Endothelial cell of umbilical vein (primary cell): Measurements from ENCODE around the gene ARHGAP31. TPM values are rescaled to one million over a fixed set of nuclear protein-coding genes. Genes with fewer than 3 reads are reported as not detected.

Experiments
- BruUV-seq: library from RNA; stranded (reverse); fragments of 400-500 nt; replicated peaks from 2 replicates; lab custom pipeline; 2021; lab: Mats Ljungman, UMichigan
- CTCF ChIA-PET: fragments of 300-600, 350-600 bp; sonication (Branson Sonifier 250); formaldehyde crosslinking; loops from one replicate; lab custom pipeline; 2021; ENCODE audit warnings: antibody characterized with exemption, inconsistent platforms; lab: Charles Lee
- POLR2A ChIA-PET: fragments of 300-600, 350-600 bp; sonication (Branson Sonifier 250); formaldehyde crosslinking; loops from one replicate; lab custom pipeline; 2021; ENCODE audit warnings: antibody characterized with exemption, inconsistent platforms; lab: Charles Lee
- DNase-seq: peaks from one replicate; pipeline ENCODE4 v3.0.0-alpha.2; 2011; ENCODE audit warnings: low read depth, low spot score
- FAIRE-seq: peaks from 2 replicates; lab custom pipeline; 2011; peaks lifted over from hg19 to GRCh38; lab: Jason Lieb, UNC
- H2AFZ ChIP-seq: 2 replicates; pipeline ENCODE4 v1.6.0; 2012; ENCODE audit warnings: low read depth, low read length, control low read depth, inconsistent platforms
- H3K27ac ChIP-seq: 2 replicates; pipeline ENCODE4 v1.5.1; 2011; ENCODE audit warnings: low read depth, mild to moderate bottlenecking, control low read depth, low read length, moderate library complexity; ENCODE audit not compliant: insufficient read depth
- H3K27me3 ChIP-seq, 2 experiments: 2 replicates each; pipeline versions ENCODE4 v1.6.0 to v1.6.1; 2011; ENCODE audit warnings: low read length in 2 of 2, mixed read lengths in 1 of 2; ENCODE audit not compliant: control insufficient read depth in 2 of 2, insufficient read depth in 2 of 2
- H3K36me3 ChIP-seq, 2 experiments: 2 replicates in 1 of 2; 3 replicates in 1 of 2; pipeline ENCODE4 v1.5.1; 2011; ENCODE audit warnings: low read length in 2 of 2, mild to moderate bottlenecking in 1 of 2, moderate library complexity in 1 of 2; ENCODE audit not compliant: control insufficient read depth in 2 of 2, insufficient read depth in 2 of 2; ENCODE audit errors: extremely low read depth in 1 of 2
- H3K4me1 ChIP-seq: 3 replicates; pipeline ENCODE4 v1.5.1; 2011; ENCODE audit warnings: mild to moderate bottlenecking, low read length; ENCODE audit not compliant: control insufficient read depth, insufficient read depth; ENCODE audit errors: extremely low read depth
- H3K4me2 ChIP-seq: 2 replicates; pipeline ENCODE4 v1.6.1; 2011; ENCODE audit warnings: low read length, control low read depth, mixed read lengths; ENCODE audit not compliant: insufficient read depth
- H3K4me3 ChIP-seq, 3 experiments: fragments of 200-600 bp in 1 of 3; sonication (generic), shearing (Covaris generic) in 1 of 3; replicated peaks in 1 of 3; 2 replicates each; pipeline ENCODE4 v1.5.1; 2011 to 2016; ENCODE audit warnings: control low read depth in 3 of 3, low read length in 3 of 3, mild to moderate bottlenecking in 2 of 3, inconsistent platforms in 1 of 3, low read depth in 1 of 3, moderate library complexity in 1 of 3; ENCODE audit not compliant: insufficient read depth in 1 of 3
- H3K79me2 ChIP-seq: 2 replicates; pipeline ENCODE4 v1.6.0; 2012; ENCODE audit warnings: low read length, inconsistent platforms; ENCODE audit not compliant: control insufficient read depth, insufficient read depth
- H3K9ac ChIP-seq: replicated peaks from 2 replicates; pipeline ENCODE3; 2011; ENCODE audit warnings: low read length, control low read depth; ENCODE audit not compliant: insufficient read depth; ENCODE audit errors: extremely low read depth
- H3K9me1 ChIP-seq: replicated peaks from 3 replicates; pipeline ENCODE4 v1.6.0; 2011; ENCODE audit warnings: mild to moderate bottlenecking, low read length; ENCODE audit not compliant: control insufficient read depth, insufficient read depth; ENCODE audit errors: extremely low read depth
- H3K9me3 ChIP-seq: replicated peaks from 2 replicates; pipeline ENCODE4 v1.5.1; 2012; ENCODE audit warnings: low read length, inconsistent platforms; ENCODE audit not compliant: control insufficient read depth, insufficient read depth
- H4K20me1 ChIP-seq: replicated peaks from 2 replicates; pipeline ENCODE3; 2011; ENCODE audit warnings: mild to moderate bottlenecking, low read length; ENCODE audit not compliant: control insufficient read depth, insufficient read depth; ENCODE audit errors: extremely low read depth
- EZH2 ChIP-seq: IDR thresholded peaks from 2 replicates; pipeline ENCODE4 v1.6.1; 2012; ENCODE audit warnings: borderline replicate concordance, low read depth, mild to moderate bottlenecking, moderate library complexity, low read length, inconsistent platforms; ENCODE audit not compliant: severe bottlenecking
- FOS ChIP-seq: IDR thresholded peaks from 2 replicates; pipeline ENCODE4 v1.6.1; 2011; ENCODE audit warnings: mild to moderate bottlenecking, low read length, moderate library complexity, borderline replicate concordance; ENCODE audit not compliant: insufficient read depth
- GATA2 ChIP-seq: IDR thresholded peaks from 2 replicates; pipeline ENCODE4 v1.7.0; 2011; ENCODE audit warnings: low read depth, mild to moderate bottlenecking, moderate library complexity, mixed read lengths, low read length; ENCODE audit not compliant: insufficient read length, insufficient read depth
- JUN ChIP-seq: IDR thresholded peaks from 2 replicates; pipeline ENCODE4 v1.6.1; 2011; ENCODE audit warnings: borderline replicate concordance, low read depth; ENCODE audit not compliant: insufficient read length, insufficient read depth
- MYC ChIP-seq: IDR thresholded peaks from one replicate; pipeline ENCODE4 v1.6.1; 2011; ENCODE audit warnings: mild to moderate bottlenecking, low read depth, low read length
- POLR2A ChIP-seq: IDR thresholded peaks from 2 replicates; pipeline ENCODE4 v1.6.1; 2012; ENCODE audit warnings: low read depth, mild to moderate bottlenecking, control low read depth, low read length
- POLR2AphosphoS5 ChIP-seq: IDR thresholded peaks from 2 replicates; pipeline ENCODE4 v1.6.1; 2012; ENCODE audit warnings: low read depth, mild to moderate bottlenecking, control low read depth, low read length, moderate library complexity; ENCODE audit not compliant: insufficient read depth
- dilution Hi-C: fragments of 300-500 bp; cut with MboI; formaldehyde crosslinking; loops from one replicate; pipeline ENCODE4 v1.15.0; 2019; ENCODE audit warnings: low sequenced_read_pairs; ENCODE audit not compliant: extremely low pct_ligation_motif_present
- intact Hi-C: fragments of 100-400 bp; cut with micrococcal nuclease; formaldehyde crosslinking; loops from one replicate; pipeline ENCODE4 v1.10.0; 2022
- polyA plus RNA-seq, 4 experiments: library from polyadenylated mRNA; depleted of rRNA in 3 of 4; stranded (reverse) in 3 of 4; unstranded in 1 of 4; fragments of >200 nt; gene quantifications; 2 replicates each; pipeline versions ENCODE4 v1.2.1 to v1.2.3, GENCODE V29; 2011 to 2012; ENCODE audit warnings: missing spikeins in 1 of 4
- total RNA-seq: library from RNA; stranded (reverse); gene quantifications from 2 replicates; pipeline ENCODE4 v1.2.3, GENCODE V29; 2021
- TF ChIP-seq, protein P1 (sequence below), 2 donors: IDR thresholded peaks; 1 replicate in 1 of 2; 2 replicates in 1 of 2; pipeline ENCODE4 v1.5.1; 2011; ENCODE audit warnings: low read length in 2 of 2, mild to moderate bottlenecking in 2 of 2, moderate library complexity in 2 of 2, control low read depth in 1 of 2, inconsistent platforms in 1 of 2, low read depth in 1 of 2; ENCODE audit not compliant: insufficient read depth in 1 of 2; ENCODE audit errors: extremely low read depth in 1 of 2
- TF ChIP-seq, protein P2 (sequence below): IDR thresholded peaks from 2 replicates; pipeline ENCODE4 v1.6.1; 2011; ENCODE audit not compliant: insufficient read depth, insufficient read length

Gene ARHGAP31
- total and polyA plus RNA-seq, 2 donors (not counting 3 experiments of a cell fraction or from before 2014, with no cell fraction given), result 25.5 to 65.8 TPM

DNA sequence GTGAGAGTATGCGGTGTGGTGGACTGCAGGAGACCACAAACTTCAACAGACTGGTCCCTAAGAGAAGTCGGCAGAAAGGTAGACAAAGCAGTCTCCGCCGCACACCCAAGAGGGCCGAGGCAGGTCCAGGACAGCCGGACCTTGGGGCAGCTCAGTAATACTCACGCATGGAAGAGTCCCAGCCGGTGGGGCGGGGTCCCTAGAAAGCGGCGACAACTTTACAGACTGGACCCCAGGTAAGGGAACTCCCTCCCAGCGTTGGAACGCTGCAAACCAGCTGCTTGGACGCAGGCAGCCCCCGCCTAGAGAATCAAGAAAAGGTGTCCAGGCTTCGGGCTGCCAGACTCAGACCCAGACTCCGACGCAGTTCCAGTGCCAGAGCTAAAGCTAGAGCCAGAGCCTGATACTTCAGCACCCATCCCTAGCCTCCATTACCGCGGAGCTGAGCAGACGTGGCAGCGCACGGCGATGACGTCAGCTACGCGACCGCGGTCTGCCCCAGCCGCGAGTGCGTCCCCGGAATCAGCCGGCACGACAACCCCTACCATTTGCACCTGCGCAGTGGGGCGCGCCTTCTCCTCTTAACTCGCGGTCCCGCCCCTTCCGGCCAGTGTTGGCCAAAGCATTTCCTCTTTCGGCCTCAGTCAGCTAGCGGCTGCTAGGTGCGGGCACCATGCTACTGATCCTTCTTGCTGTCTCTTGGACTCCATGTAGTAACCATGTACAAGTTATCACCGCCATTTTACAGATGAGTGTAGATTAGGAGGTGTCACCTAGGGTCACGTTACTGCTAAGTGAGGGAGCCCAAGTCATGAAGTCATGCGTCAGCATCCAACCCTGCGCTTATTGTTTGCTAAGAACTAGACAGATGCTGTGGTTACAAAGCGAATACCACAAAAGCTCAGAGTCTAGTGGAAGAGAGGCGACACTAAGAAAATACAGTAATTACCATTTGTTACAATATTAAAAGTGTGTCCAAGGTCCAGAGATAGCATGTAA is 169.3 kb downstream of the ARHGAP31 start, which contains the start of gene TMEM39A:
TSS of gene TMEM39A (minus strand) at position 445 of the 999 bp plus-strand sequence. CDS start 1,541 bp downstream, outside the sequence.
- Histone ChIP-seq H3K9ac (peak within 1 kb of the TSS; percentile 97), H3K9me3 (no peaks in the 10 kb centered on the region), H3K4me1 (peaks cover 18% of the 10 kb centered on the region), H3K27ac (peak within 1 kb of the TSS; percentile 67), H4K20me1 (no peaks in the 10 kb centered on the region), H3K27me3 (no peaks in the 10 kb centered on the region), H3K9me1 (no peaks in the 10 kb centered on the region), H3K4me2 (peak within 1 kb of the TSS; percentile 84), H3K36me3 (peaks cover 3 to 4% of the 10 kb centered on the region in 2 experiments), H3K79me2 (peaks cover 35% of the 10 kb centered on the region), H2AFZ (peak within 1 kb of the TSS; percentile 76), H3K4me3 (peak within 1 kb of the TSS; percentile 92 to 98 (median 98))
- BruUV-seq, result TSS peak; percentile 90
- CTCF ChIA-PET, result interaction anchor here (1.0 to 1.4 kb wide), 7 partner anchors 8 to 222 kb away, joined by 3 to 9 read pairs (median 3); partner anchors contain the start of gene COX17
- POLR2A ChIA-PET, result interaction anchor here (0.5 to 1.4 kb wide), 5 partner anchors 9 to 188 kb away, joined by 3 to 11 read pairs (median 3); partner anchors contain the start of gene TIMMDC1
- dilution Hi-C loops, result no loop called here
- intact Hi-C loops, result loop anchor here (1.0 kb wide), 1 partner anchor 35 kb away; the partner anchor contains the start of gene TIMMDC1
- DNase-seq (peak; percentile 98), FAIRE-seq (peak; percentile 93)
- no peak for TF ChIP-seq EZH2
- TF ChIP-seq JUN, result peak; percentile 56
- peak; percentile 17 for TF ChIP-seq FOS
- TF ChIP-seq, protein P1, sequence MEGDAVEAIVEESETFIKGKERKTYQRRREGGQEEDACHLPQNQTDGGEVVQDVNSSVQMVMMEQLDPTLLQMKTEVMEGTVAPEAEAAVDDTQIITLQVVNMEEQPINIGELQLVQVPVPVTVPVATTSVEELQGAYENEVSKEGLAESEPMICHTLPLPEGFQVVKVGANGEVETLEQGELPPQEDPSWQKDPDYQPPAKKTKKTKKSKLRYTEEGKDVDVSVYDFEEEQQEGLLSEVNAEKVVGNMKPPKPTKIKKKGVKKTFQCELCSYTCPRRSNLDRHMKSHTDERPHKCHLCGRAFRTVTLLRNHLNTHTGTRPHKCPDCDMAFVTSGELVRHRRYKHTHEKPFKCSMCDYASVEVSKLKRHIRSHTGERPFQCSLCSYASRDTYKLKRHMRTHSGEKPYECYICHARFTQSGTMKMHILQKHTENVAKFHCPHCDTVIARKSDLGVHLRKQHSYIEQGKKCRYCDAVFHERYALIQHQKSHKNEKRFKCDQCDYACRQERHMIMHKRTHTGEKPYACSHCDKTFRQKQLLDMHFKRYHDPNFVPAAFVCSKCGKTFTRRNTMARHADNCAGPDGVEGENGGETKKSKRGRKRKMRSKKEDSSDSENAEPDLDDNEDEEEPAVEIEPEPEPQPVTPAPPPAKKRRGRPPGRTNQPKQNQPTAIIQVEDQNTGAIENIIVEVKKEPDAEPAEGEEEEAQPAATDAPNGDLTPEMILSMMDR (IDR thresholded peaks at IDR 0.05; ENCODE audit: extremely low read depth in 1 of 2, insufficient read depth in 1 of 2, low read depth in 1 of 2, low read length in 2 of 2), result no peak
- TF ChIP-seq POLR2AphosphoS5, result peak; percentile 95
- TF ChIP-seq MYC, result peak; percentile 59
- TF ChIP-seq, protein P2, sequence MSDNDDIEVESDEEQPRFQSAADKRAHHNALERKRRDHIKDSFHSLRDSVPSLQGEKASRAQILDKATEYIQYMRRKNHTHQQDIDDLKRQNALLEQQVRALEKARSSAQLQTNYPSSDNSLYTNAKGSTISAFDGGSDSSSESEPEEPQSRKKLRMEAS, result peak; percentile 41
- TF ChIP-seq GATA2, result no peak
- TF ChIP-seq POLR2A, result peak; percentile 98
